Epithelial cell of esophagus (primary cell): ENCODE measurements around the gene VRK3.
A peak's percentile ranks its signal among the peaks of the same experiment; 100 is the strongest.

Experiments used
- DNase-seq: peaks from one replicate; pipeline ENCODE4 v3.0.0; 2010; ENCODE audit warnings: low read depth
- H3K4me3 ChIP-seq: 2 replicates; pipeline ENCODE4 v1.5.1; 2011; ENCODE audit warnings: mild to moderate bottlenecking, low read length, control low read depth
- CTCF ChIP-seq: IDR thresholded peaks from 2 replicates; pipeline ENCODE4 v1.5.1; 2011; ENCODE audit warnings: low read depth, mild to moderate bottlenecking, low read length, control low read depth, inconsistent platforms; ENCODE audit not compliant: insufficient read depth; ENCODE audit errors: missing control alignments

Gene VRK3

GRCh38 chr19:49988007-49988406 lies 37.2 kb downstream of the VRK3 start:
- no peak overlapping the region for H3K4me3 ChIP-seq
- no peak for TF ChIP-seq CTCF
- DNase-seq, result no peak

- H3K4me3 ChIP-seq, result no peak overlapping the region
- peak; percentile 93 for DNase-seq
- TF ChIP-seq CTCF, result peak; percentile 23
Measured at GRCh38 chr19:49987159-49987698, 37.9 kb downstream of the VRK3 start.

- no peak overlapping the region for H3K4me3 ChIP-seq
- no peak for DNase-seq
- TF ChIP-seq CTCF, result no peak
Measured at GRCh38 chr19:49986354-49986753, 38.8 kb downstream of the VRK3 start.

GRCh38 chr19:49985871-49986270 lies 39.3 kb downstream of the VRK3 start:
- no peak for TF ChIP-seq CTCF
- no peak for DNase-seq
- no peak overlapping the region for H3K4me3 ChIP-seq

GRCh38 chr19:49984491-49984890 lies 40.7 kb downstream of the VRK3 start:
- DNase-seq, result no peak
- TF ChIP-seq CTCF, result no peak
- H3K4me3 ChIP-seq, result no peak overlapping the region

- peak; percentile 50 for DNase-seq
- H3K4me3 ChIP-seq, result no peak overlapping the region
- peak; percentile 85 for TF ChIP-seq CTCF
Measured at GRCh38 chr19:49983645-49984229, 41.4 kb downstream of the VRK3 start.

GRCh38 chr19:49981603-49982593 lies 43.3 kb downstream of the VRK3 start:
- TF ChIP-seq CTCF, result no peak
- no peak overlapping the region for H3K4me3 ChIP-seq
- no peak for DNase-seq
